ENCODE results near the gene GPR63.

GPR63 gene

DNA sequence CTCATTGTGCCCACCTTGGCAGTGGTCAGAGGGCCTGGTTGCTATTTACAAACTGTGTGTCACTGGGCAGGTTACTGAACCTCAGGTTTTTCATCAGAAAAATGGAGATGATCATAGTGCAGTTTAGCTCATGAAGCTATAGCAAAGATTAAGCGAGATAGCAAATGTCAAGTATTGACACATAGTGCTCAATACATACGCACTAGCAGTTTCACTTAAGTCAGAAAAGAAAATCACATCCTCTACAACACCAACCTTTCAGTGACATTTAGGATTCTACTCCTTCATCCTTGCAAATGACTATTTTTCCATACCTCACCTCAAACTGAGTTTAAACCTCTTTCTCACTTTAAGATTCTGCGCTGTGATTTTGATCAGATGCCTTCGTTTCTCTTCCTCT is 16.2 kb downstream of the GPR63 start:
- no peak for DNase-seq (ENCODE audit: low read depth)

GRCh38 chr6:96816301-96816817 is 20.9 kb downstream of the GPR63 start:
- no peak for DNase-seq (ENCODE audit: low read depth)

- DNase-seq (ENCODE audit: low read depth), result no peak
These were observed 22.7 kb downstream of the GPR63 start for GRCh38 chr6:96814625-96815024.

- peak; percentile 0 for DNase-seq (ENCODE audit: low read depth)
These were observed 25.1 kb downstream of the GPR63 start for GRCh38 chr6:96812077-96812703.

DNA sequence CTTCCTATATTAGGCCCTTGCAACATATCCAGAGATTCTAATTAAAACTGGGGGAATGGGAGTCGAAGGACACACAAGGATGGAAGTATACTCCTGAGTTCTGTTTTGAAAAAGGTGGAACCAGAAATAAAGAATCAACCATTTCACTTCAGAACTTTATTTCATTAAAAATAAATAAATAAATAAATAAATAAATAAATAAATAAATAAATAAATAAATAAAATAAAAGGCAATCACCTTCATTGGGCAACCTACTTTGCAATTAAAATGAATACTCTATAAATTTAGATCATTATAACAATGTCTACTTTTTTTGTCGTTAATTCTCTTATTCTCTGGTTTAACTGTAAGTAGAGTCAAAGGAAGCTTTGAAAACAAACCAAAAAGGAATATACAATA is 25.6 kb downstream of the GPR63 start:
- DNase-seq (ENCODE audit: low read depth), result no peak

DNA sequence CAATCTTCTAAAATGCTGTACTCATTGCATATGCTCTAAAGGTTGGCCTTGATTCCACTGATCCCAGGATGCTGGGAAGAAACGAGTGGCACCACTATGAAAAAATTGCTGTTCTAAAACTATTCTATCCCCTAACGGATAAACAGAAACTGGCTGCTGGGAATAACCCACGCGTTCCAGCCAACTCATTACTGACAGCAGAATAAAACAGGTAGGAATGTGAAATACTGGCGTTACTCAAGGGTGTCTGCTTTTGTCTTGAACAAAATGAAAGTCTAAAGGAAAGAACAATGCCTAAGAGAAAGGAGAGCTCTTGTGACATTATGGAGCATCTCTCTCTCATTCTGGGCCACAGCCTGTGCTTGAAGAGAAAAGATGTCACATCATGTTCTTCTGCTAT is 26.1 kb downstream of the GPR63 start:
- DNase-seq (ENCODE audit: low read depth), result no peak

GRCh38 chr6:96809119-96809518 is 28.2 kb downstream of the GPR63 start:
- no peak for DNase-seq (ENCODE audit: low read depth)

DNA sequence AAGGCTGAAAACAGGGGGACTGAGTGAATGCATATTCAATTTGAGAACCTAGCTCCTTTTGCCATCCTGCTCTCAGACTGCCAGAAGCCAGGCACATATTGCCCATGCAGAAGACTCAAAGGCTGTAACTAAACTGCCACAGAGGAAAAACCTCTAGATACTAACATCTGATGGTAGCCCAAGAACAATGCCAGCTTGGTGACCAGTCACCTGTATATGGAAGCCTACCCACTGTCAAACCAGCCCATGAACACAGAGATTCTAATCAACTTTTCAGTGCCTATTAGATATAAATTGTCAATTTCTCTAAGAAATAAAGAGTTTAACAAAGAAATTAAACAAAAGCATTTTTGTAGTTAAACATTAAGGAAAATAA is 34.2 kb downstream of the GPR63 start:
- DNase-seq (ENCODE audit: low read depth), result no peak

GRCh38 chr6:96795481-96795880 is 41.8 kb downstream of the GPR63 start:
- DNase-seq (ENCODE audit: low read depth), result no peak

DNA sequence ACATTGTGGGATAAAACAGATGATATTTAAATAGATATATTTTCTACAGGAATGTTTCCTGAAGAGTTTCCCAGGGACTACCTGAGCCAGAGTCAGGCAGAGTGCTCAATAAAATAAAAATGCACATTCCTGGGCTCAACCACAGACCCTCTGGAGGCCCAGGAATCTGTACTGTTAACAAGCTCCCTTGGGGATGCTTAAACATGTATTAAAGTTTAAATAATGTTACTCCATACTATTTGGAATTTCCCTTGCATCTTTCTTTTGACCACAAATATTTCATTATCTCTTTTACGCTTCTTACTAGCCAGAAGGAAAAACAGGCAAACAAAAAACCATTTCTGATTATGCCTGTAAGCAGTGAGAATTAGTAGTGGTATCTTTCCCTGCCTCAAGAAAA is 42.3 kb downstream of the GPR63 start:
- DNase-seq (ENCODE audit: low read depth), result no peak

GRCh38 chr6:96792561-96793190 is 44.6 kb downstream of the GPR63 start:
- no peak for DNase-seq (ENCODE audit: low read depth)

- DNase-seq (ENCODE audit: low read depth), result no peak
These were observed 47.4 kb downstream of the GPR63 start for GRCh38 chr6:96789871-96790270.

DNA sequence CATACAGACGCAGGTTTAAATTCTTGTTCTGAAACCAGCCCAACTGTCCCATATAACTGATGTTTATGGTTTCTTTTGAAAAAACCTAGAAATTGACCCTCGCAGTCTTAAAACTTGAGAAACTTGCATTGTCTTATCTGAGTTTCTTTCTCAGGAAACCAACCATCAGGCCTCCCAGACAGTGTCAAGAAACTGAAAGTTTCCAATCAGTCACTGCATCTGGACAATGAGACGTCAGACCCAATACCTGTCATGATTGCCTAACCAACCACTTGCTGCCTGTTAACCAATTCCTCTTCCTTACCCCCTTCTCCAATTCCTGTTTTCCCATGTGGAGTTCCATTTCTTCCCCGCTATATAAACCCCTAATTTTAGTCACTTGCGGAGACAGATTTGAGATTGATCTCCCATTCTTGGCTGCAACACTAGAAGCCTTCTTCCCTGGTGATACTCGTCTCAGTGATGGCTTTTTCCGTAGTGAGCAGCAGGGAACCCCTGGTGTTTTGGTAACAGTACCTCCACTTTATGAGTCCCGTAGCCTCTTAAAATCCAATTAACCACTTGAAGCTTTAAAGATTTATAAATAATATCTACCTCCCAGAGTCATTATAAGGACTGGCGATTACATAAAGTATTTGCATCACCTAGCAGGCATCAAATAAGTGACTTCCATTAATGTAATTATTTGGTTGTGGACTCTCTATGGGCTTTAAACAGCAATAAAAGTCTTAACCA is 49.3 kb downstream of the GPR63 start:
- DNase-seq (ENCODE audit: low read depth), result no peak

DNA sequence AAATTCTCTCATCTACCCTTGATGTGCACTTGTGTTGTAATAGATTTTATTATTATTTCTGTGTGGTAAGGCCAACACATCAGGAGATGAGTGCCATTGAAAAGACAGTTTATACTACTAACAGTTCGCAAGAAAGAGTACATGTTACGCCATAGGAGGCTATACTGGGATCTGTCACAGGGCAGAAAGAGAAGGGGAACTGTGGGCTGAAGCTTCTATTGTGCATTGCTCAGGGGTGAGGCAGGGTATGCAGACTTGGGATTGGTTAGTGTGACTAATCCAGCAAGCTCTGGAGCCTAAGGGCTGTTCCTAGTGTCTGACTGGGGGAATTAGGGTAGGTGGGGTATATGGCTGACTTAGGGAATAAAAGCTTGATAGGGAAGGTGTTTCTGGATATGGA is 50.9 kb downstream of the GPR63 start:
- DNase-seq (ENCODE audit: low read depth), result no peak

GRCh38 chr6:96784650-96785049 is 52.6 kb downstream of the GPR63 start:
- DNase-seq (ENCODE audit: low read depth), result no peak

GRCh38 chr6:96783307-96783706 is 54.0 kb downstream of the GPR63 start:
- no peak for DNase-seq (ENCODE audit: low read depth)

- no peak for DNase-seq (ENCODE audit: low read depth)
These were observed 55.7 kb downstream of the GPR63 start for GRCh38 chr6:96781557-96781956.

DNA sequence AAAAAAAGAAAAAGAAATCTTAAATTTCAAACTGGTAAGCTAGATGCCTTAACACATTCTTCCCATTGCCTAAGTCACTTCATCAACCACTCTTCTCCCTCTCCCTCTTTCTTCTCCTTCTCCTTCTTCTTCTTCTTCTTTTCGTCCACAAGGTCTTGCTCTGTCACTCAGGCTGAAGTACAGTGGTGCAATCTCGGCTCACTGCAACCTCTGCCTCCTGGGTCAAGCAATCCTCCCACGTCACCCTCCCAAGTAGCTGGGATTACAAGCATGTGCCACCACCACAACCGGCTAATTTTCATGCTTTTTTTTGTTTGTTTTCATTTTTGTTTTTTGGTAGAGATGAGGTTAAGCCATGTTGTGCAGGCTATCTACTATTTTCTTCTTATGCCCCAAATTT is 60.2 kb downstream of the GPR63 start:
- DNase-seq (ENCODE audit: low read depth), result no peak

GRCh38 chr6:96775727-96776400 is 61.4 kb downstream of the GPR63 start:
- no peak for DNase-seq (ENCODE audit: low read depth)

DNA sequence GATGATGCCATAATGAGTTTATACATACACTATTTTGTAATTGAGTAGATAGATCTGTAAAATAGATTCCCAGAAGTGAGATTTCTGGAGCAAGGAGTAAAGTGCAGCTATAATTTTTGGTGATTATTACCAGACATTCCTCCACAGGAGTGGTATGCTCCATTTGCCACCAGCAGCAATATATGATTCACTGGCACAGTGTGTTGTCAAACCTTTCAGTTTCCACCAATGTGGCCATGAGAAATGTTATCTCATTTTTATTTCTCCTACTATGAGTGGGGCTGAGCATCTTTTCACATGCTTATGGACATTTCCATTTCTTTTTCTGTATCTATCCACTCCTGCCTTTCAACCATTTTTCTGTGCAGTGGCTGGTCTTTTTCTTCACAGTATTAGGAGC is 70.5 kb downstream of the GPR63 start:
- DNase-seq (ENCODE audit: low read depth), result no peak

GRCh38 chr6:96762599-96762998 is 74.7 kb downstream of the GPR63 start:
- no peak for DNase-seq (ENCODE audit: low read depth)

DNA sequence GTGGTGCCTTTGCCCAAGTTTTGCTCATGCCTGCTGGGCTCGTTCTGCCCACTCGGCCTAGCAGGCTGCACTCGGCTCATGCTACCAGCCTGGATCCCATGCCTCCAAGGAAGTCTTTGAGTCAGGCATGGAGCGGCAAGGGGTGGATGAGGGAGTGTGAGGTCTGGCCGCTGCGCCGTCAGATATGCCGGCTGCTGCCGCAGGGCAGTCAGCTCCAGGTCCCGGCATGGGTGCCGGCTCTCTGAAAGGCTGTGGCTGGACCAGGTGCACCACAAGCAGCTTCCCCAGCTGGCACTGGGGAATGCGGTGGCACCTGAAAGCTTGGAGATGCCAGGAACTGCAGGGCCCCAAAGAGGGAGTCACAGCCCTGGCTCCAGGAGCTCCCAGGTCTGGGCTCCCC is 75.5 kb downstream of the GPR63 start:
- DNase-seq (ENCODE audit: low read depth), result no peak

- DNase-seq (ENCODE audit: low read depth), result no peak
These were observed 77.1 kb downstream of the GPR63 start for GRCh38 chr6:96760153-96760687.
